Ovary (tissue), 3 donors: ENCODE measurements around the gene RASA4.
"Not testable (repeated sequence)": the region's sequence is repeated elsewhere in the genome, so short reads cannot be mapped to it uniquely, and the experiment has no call there.

Source experiments
- CTCF ChIP-seq, 3 donors: fragments of 450-650 bp in 2 of 3; fragments of 200-600 bp in 1 of 3; IDR thresholded peaks; one replicate each; pipeline versions ENCODE4 v1.5.1 to v1.8.0; 2016 to 2022; ENCODE audit warnings: antibody characterized with exemption in 3 of 3, mild to moderate bottlenecking in 1 of 3
- POLR2A ChIP-seq: fragments of 450-650 bp; IDR thresholded peaks from one replicate; pipeline ENCODE4 v1.6.1; 2017; ENCODE audit warnings: antibody characterized with exemption, mild to moderate bottlenecking, moderate library complexity
- donor health status: DM: no; HTN: no; CAD: no.

- not testable (repeated sequence) for TF ChIP-seq POLR2A; CTCF (IDR thresholded peaks at IDR 0.05)
Observed at GRCh38 chr7:102636956-102637355, 20.4 kb upstream of the RASA4 start.
